ENCODE measurements around the gene ARPC5L. TPM values are rescaled to one million over a fixed set of nuclear protein-coding genes. Genes with fewer than 3 reads are reported as not detected.

Gene ARPC5L
- total RNA-seq, 1 experiment from 2014 or later, result 47.2 TPM

DNA sequence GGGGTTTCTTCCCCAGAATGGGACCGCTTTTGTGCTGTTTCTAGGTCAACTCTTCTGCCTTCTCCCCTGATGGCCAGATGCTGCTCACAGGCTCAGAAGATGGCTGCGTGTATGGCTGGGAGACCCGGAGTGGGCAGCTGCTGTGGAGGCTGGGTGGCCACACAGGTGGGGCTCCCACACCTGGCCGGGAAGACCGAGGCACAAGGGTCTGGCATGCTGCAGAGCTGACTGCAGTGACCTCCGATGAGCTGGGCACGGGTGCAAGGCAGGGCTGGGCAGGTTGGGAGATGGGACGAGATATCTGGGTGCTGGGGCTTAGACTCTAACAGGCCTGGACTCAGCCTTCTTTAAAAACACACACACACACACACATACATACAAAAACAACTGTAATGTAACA, 7.8 kb upstream of the ARPC5L start (continued):
- TF ChIP-seq, protein P1, sequence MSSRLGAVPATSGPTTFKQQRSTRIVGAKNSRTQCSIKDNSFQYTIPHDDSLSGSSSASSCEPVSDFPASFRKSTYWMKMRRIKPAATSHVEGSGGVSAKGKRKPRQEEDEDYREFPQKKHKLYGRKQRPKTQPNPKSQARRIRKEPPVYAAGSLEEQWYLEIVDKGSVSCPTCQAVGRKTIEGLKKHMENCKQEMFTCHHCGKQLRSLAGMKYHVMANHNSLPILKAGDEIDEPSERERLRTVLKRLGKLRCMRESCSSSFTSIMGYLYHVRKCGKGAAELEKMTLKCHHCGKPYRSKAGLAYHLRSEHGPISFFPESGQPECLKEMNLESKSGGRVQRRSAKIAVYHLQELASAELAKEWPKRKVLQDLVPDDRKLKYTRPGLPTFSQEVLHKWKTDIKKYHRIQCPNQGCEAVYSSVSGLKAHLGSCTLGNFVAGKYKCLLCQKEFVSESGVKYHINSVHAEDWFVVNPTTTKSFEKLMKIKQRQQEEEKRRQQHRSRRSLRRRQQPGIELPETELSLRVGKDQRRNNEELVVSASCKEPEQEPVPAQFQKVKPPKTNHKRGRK (CRISPR knock-in tag; IDR thresholded peaks at IDR 0.05; ENCODE audit: borderline replicate concordance), result no peak
- TF ChIP-seq FOXP1 (CRISPR knock-in tag; IDR thresholded peaks at IDR 0.05; ENCODE audit: borderline replicate concordance) (no peak), ZNF263 (CRISPR knock-in tag; IDR thresholded peaks at IDR 0.05; ENCODE audit: low read depth) (no peak), ZNF671 (CRISPR knock-in tag; IDR thresholded peaks at IDR 0.05) (no peak), CREM (CRISPR knock-in tag; IDR thresholded peaks at IDR 0.05) (no peak)

GRCh38 chr9:124854822-124855221, 7.1 kb upstream of the ARPC5L start:
- POLR2A ChIA-PET, result no interaction called here
- H3K4me1 Mint-ChIP-seq, result peaks cover 15% of the 10 kb centered on the region
- H3K27ac Mint-ChIP-seq, result peak overlapping the region; percentile 79
- H3K27me3 Mint-ChIP-seq (ENCODE audit: low read depth), result no peaks in the 10 kb centered on the region
- H3K9me3 Mint-ChIP-seq, result no peaks in the 10 kb centered on the region
- no peak overlapping the region for H3K4me3 Mint-ChIP-seq
- TF ChIP-seq NR2C2 (CRISPR knock-in tag; IDR thresholded peaks at IDR 0.05), result no peak
- TF ChIP-seq ZNF281 (CRISPR knock-in tag; IDR thresholded peaks at IDR 0.05), result no peak
- no peak for TF ChIP-seq CREM (CRISPR knock-in tag; IDR thresholded peaks at IDR 0.05)
- TF ChIP-seq E2F5 (CRISPR knock-in tag; IDR thresholded peaks at IDR 0.05), result no peak
- no peak for TF ChIP-seq FOXP4 (CRISPR knock-in tag; IDR thresholded peaks at IDR 0.05)
- TF ChIP-seq IRF1 (CRISPR knock-in tag; IDR thresholded peaks at IDR 0.05), result no peak
- TF ChIP-seq ATF2 (CRISPR knock-in tag; IDR thresholded peaks at IDR 0.05; ENCODE audit: borderline replicate concordance, low read depth), result no peak
- no peak for TF ChIP-seq MLX (CRISPR knock-in tag; IDR thresholded peaks at IDR 0.05)
- TF ChIP-seq CREB1 (CRISPR knock-in tag; IDR thresholded peaks at IDR 0.05), result no peak
- no peak for TF ChIP-seq SMAD4 (CRISPR knock-in tag; IDR thresholded peaks at IDR 0.05)
- H3K36me3 Mint-ChIP-seq, result peaks cover 28% of the 10 kb centered on the region
- DNase-seq (ENCODE audit: low spot score) (no peak), ATAC-seq (no peak)
- CTCF ChIA-PET, result interaction anchor here (2.0 to 12.9 kb wide), 7 partner anchors 13 to 238 kb away, joined by 4 to 935 read pairs (median 12); partner anchors contain the start of genes NR6A1 and OLFML2A
